Measurements from ENCODE around the gene MFSD12.
"Not testable (repeated sequence)": the region's sequence is repeated elsewhere in the genome, so short reads cannot be mapped to it uniquely, and the experiment has no call there.

MFSD12 gene

DNA sequence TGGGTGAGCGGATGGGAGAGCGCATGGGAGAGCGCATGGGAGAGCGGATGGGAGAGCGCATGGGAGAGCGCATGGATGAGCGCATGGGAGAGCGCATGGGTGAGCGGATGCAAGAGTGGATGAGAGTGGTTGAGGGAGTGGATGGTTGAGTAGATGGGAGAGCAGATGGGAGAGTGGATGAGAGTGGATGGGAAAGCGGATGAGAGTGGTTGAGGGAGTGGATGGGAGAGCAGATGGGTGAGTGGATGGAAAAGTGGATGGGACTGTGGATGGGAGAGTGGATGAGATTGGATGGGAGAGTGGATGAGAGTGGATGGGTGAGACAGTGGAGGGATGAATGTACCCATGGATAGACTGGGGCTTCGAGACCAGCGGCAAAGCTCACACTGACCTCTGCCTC is 27.0 kb downstream of the MFSD12 start:
- TF ChIP-seq GABPA (IDR thresholded peaks at IDR 0.05; ENCODE audit: low read depth) (no peak), POLR2AphosphoS5 (IDR thresholded peaks at IDR 0.05; ENCODE audit: low read depth) (no peak), SPI1 (IDR thresholded peaks at IDR 0.05; ENCODE audit: borderline replicate concordance, low read depth) (no peak)
- TF ChIP-seq, protein P1, sequence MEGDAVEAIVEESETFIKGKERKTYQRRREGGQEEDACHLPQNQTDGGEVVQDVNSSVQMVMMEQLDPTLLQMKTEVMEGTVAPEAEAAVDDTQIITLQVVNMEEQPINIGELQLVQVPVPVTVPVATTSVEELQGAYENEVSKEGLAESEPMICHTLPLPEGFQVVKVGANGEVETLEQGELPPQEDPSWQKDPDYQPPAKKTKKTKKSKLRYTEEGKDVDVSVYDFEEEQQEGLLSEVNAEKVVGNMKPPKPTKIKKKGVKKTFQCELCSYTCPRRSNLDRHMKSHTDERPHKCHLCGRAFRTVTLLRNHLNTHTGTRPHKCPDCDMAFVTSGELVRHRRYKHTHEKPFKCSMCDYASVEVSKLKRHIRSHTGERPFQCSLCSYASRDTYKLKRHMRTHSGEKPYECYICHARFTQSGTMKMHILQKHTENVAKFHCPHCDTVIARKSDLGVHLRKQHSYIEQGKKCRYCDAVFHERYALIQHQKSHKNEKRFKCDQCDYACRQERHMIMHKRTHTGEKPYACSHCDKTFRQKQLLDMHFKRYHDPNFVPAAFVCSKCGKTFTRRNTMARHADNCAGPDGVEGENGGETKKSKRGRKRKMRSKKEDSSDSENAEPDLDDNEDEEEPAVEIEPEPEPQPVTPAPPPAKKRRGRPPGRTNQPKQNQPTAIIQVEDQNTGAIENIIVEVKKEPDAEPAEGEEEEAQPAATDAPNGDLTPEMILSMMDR (IDR thresholded peaks at IDR 0.05; ENCODE audit: insufficient read depth, low read length): no peak
- TF ChIP-seq, protein P2, sequence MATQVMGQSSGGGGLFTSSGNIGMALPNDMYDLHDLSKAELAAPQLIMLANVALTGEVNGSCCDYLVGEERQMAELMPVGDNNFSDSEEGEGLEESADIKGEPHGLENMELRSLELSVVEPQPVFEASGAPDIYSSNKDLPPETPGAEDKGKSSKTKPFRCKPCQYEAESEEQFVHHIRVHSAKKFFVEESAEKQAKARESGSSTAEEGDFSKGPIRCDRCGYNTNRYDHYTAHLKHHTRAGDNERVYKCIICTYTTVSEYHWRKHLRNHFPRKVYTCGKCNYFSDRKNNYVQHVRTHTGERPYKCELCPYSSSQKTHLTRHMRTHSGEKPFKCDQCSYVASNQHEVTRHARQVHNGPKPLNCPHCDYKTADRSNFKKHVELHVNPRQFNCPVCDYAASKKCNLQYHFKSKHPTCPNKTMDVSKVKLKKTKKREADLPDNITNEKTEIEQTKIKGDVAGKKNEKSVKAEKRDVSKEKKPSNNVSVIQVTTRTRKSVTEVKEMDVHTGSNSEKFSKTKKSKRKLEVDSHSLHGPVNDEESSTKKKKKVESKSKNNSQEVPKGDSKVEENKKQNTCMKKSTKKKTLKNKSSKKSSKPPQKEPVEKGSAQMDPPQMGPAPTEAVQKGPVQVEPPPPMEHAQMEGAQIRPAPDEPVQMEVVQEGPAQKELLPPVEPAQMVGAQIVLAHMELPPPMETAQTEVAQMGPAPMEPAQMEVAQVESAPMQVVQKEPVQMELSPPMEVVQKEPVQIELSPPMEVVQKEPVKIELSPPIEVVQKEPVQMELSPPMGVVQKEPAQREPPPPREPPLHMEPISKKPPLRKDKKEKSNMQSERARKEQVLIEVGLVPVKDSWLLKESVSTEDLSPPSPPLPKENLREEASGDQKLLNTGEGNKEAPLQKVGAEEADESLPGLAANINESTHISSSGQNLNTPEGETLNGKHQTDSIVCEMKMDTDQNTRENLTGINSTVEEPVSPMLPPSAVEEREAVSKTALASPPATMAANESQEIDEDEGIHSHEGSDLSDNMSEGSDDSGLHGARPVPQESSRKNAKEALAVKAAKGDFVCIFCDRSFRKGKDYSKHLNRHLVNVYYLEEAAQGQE (IDR thresholded peaks at IDR 0.05; ENCODE audit: insufficient replicate concordance, low read depth): no peak
- Histone ChIP-seq H3K4me3 (replicated peaks; ENCODE audit: insufficient read depth, low read length) (no peak overlapping the region), H3K27ac (replicated peaks) (no peak overlapping the region), H3K27me3 (ENCODE audit: insufficient read depth, poor library complexity, severe bottlenecking) (no peaks in the 10 kb centered on the region)
- no peak for DNase-seq (ENCODE audit: low read depth in 1 of 2, low spot score in 1 of 2)

DNA sequence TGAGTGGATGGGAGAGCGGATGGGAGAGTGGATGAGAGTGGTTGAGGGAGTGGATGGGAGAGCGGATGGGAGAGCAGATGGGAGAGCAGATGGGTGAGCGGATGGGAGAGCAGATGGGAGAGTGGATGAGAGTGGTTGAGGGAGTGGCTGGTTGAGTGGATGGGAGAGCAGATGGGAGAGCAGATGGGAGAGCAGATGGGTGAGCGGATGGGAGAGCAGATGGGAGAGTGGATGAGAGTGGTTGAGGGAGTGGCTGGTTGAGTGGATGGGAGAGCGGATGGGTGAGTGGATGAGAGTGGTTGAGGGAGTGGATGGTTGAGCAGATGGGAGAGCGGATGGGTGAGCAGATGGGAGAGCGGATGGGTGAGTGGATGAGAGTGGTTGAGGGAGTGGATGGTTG is 28.1 kb downstream of the MFSD12 start:
- DNase-seq (ENCODE audit: low read depth in 1 of 2, low spot score in 1 of 2); H3K27ac ChIP-seq (replicated peaks); H3K4me3 ChIP-seq (replicated peaks; ENCODE audit: insufficient read depth, low read length); H3K27me3 ChIP-seq (ENCODE audit: insufficient read depth, poor library complexity, severe bottlenecking): not testable (repeated sequence)

DNA sequence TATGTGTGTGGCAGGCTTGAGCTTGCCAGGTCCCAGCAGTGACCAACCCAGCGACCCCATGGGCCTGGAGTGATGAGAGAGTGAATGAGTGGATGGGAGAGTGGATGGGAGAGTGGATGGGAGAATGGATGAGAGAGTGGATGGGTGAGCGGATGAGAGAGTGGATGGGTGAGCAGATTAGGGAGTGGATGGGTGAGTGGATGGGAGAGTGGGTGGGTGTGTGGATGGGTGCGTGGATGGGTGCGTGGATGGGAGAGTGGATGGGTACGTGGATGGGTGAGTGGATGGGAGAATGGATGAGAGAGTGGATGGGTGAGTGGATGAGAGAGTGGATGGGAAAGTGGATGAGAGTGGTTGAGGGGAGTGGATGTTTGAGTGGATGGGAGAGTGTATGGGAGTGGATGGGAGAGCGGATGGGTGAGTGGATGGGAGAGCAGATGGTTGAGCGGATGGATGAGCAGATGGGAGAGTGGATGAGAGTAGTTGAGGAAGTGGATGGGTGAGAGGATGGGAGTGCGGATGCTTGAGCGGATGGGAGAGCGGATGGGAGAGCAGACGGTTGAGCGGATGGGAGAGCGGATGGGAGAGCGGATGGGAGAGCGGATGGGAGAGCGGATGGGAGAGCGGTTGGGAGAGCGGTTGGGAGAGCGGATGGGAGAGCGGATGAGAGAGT is 28.7 kb downstream of the MFSD12 start:
- TF ChIP-seq, protein P2 (IDR thresholded peaks at IDR 0.05; ENCODE audit: insufficient replicate concordance, low read depth): no peak
- no peak for TF ChIP-seq GABPA (IDR thresholded peaks at IDR 0.05; ENCODE audit: low read depth)
- TF ChIP-seq POLR2AphosphoS5 (IDR thresholded peaks at IDR 0.05; ENCODE audit: low read depth): no peak
- TF ChIP-seq, protein P1 (IDR thresholded peaks at IDR 0.05; ENCODE audit: insufficient read depth, low read length): no peak
- no peak for TF ChIP-seq SPI1 (IDR thresholded peaks at IDR 0.05; ENCODE audit: borderline replicate concordance, low read depth)
- Histone ChIP-seq H3K27me3 (ENCODE audit: insufficient read depth, poor library complexity, severe bottlenecking) (no peaks in the 10 kb centered on the region), H3K27ac (replicated peaks) (no peak overlapping the region), H3K4me3 (replicated peaks; ENCODE audit: insufficient read depth, low read length) (no peak overlapping the region)
- DNase-seq (ENCODE audit: low read depth in 1 of 2, low spot score in 1 of 2): no peak

DNA sequence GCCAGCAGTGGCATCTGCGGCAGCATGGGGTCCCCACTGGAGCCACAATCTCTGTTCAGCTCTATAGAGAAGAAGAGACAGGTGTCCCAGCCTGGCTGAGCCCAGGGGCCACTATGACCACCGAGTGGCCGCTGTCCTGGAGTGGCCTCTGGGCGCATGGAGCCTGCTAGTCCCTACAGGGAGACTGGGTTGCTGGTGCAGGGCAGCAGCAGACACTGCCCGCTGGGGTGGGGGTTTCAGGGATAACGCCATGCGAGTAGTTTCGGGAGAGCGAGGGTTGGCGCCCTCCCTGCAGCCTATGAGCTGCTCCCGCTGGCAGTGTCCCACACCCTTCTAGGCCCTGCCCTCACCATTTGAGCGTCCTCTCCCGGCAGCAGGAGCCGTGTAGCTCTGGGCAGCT is 29.3 kb downstream of the MFSD12 start:
- DNase-seq (ENCODE audit: low read depth in 1 of 2, low spot score in 1 of 2): no peak
- Histone ChIP-seq H3K4me3 (replicated peaks; ENCODE audit: insufficient read depth, low read length) (no peak overlapping the region), H3K27me3 (ENCODE audit: insufficient read depth, poor library complexity, severe bottlenecking) (no peaks in the 10 kb centered on the region), H3K27ac (replicated peaks) (no peak overlapping the region)
- TF ChIP-seq GABPA (IDR thresholded peaks at IDR 0.05; ENCODE audit: low read depth) (no peak), SPI1 (IDR thresholded peaks at IDR 0.05; ENCODE audit: borderline replicate concordance, low read depth) (no peak), POLR2AphosphoS5 (IDR thresholded peaks at IDR 0.05; ENCODE audit: low read depth) (no peak)
- TF ChIP-seq, protein P1 (IDR thresholded peaks at IDR 0.05; ENCODE audit: insufficient read depth, low read length): no peak
- TF ChIP-seq, protein P2 (IDR thresholded peaks at IDR 0.05; ENCODE audit: insufficient replicate concordance, low read depth): no peak
